Activated naive CD4-positive, alpha-beta T cell treated with anti-CD3 and anti-CD28 coated beads, Interleukin-2, amount 50 U/mL, for 72 hours (primary cell): ENCODE measurements around the gene PDCD4. TPM values are rescaled to one million over a fixed set of nuclear protein-coding genes. Genes with fewer than 3 reads are reported as not detected.
A peak's percentile ranks its signal among the peaks of the same experiment; 100 is the strongest.
"Not testable (repeated sequence)": the region's sequence is repeated elsewhere in the genome, so short reads cannot be mapped to it uniquely, and the experiment has no call there.

ENCODE experiments used
- ATAC-seq, 2 donors: fragments of 150-1000 bp; cut with Tn5 transposase; 2 replicates each; pipeline ENCODE4 v1.10.0; 2021; ENCODE audit warnings: mild to moderate bottlenecking in 2 of 2, moderate library complexity in 2 of 2
- DNase-seq, 2 donors: peaks; one replicate each; pipeline ENCODE4 v3.0.0; 2021 to 2022; ENCODE audit warnings: low spot score in 2 of 2
- H3K27ac Mint-ChIP-seq, 2 donors: one replicate each; pipeline ENCODE4 v1.8.0; 2022; ENCODE audit warnings: mild to moderate bottlenecking in 2 of 2, mixed read lengths in 2 of 2
- H3K36me3 Mint-ChIP-seq, 2 donors: one replicate each; pipeline ENCODE4 v1.8.0; 2022; ENCODE audit warnings: mixed read lengths in 2 of 2
- H3K9me3 Mint-ChIP-seq, 2 donors: one replicate each; pipeline ENCODE4 v1.8.0; 2022; ENCODE audit warnings: mixed read lengths in 2 of 2
- total RNA-seq, 2 donors: library from RNA; stranded (reverse); gene quantifications; one replicate each; pipeline ENCODE4 v1.2.3, GENCODE V29; 2022

Gene PDCD4
- total RNA-seq, 2 donors from 2014 or later = 94.9 to 159 TPM

GRCh38 chr10:110865809-110866482 is 5.8 kb upstream of the PDCD4 start:
- peak overlapping the region in 1 of 2 donors; percentile 96 for H3K27ac Mint-ChIP-seq
- H3K9me3 Mint-ChIP-seq = peaks cover 0 to 19% of the 10 kb centered on the region in 2 donors
- ATAC-seq (peak in 1 of 2 donors; percentile 4), DNase-seq (no peak)
- peaks cover 16 to 21% of the 10 kb centered on the region in 2 donors for H3K36me3 Mint-ChIP-seq

GRCh38 chr10:110867011-110867806 is 4.5 kb upstream of the PDCD4 start:
- not testable (repeated sequence) for ATAC-seq, DNase-seq
- H3K9me3 Mint-ChIP-seq = peaks cover 0 to 19% of the 10 kb centered on the region in 2 donors

GRCh38 chr10:110867807-110868465 is 3.8 kb upstream of the PDCD4 start:
- Mint-ChIP-seq H3K9me3 (peaks cover 0 to 16% of the 10 kb centered on the region in 2 donors), H3K36me3 (peaks cover 11 to 27% of the 10 kb centered on the region in 2 donors), H3K27ac (peak overlapping the region; percentile 72 to 93)
- ATAC-seq (no peak), DNase-seq (no peak)

More at GRCh38 chr10:110867011-110867806, 4.5 kb upstream of the PDCD4 start:
- peak overlapping the region; percentile 72 to 93 for H3K27ac Mint-ChIP-seq
- H3K36me3 Mint-ChIP-seq = peaks cover 11 to 27% of the 10 kb centered on the region in 2 donors

- peaks cover 12 to 27% of the 10 kb centered on the region in 2 donors for H3K36me3 Mint-ChIP-seq
- DNase-seq (no peak), ATAC-seq (no peak)
- H3K27ac Mint-ChIP-seq = peak overlapping the region; percentile 81 to 93
- peaks cover 0 to 9% of the 10 kb centered on the region in 2 donors for H3K9me3 Mint-ChIP-seq
Measured at GRCh38 chr10:110868981-110869380, 2.7 kb upstream of the PDCD4 start.

- ATAC-seq (no peak), DNase-seq (no peak)
- H3K27ac Mint-ChIP-seq = peak overlapping the region; percentile 93 to 94
Measured at GRCh38 chr10:110870823-110871297, 868 bp upstream of the PDCD4 start.

GRCh38 chr10:110872145-110872983 is 636 bp downstream of the PDCD4 start:
- H3K9me3 Mint-ChIP-seq = peaks cover 0 to 9% of the 10 kb centered on the region in 2 donors
- ATAC-seq = peak; percentile 75 to 79
- peak; percentile 64 to 74 for DNase-seq
- H3K36me3 Mint-ChIP-seq = peaks cover 9 to 22% of the 10 kb centered on the region in 2 donors
- peak overlapping the region; percentile 93 to 97 for H3K27ac Mint-ChIP-seq

More at GRCh38 chr10:110870823-110871297, 868 bp upstream of the PDCD4 start:
- H3K9me3 Mint-ChIP-seq = peaks cover 0 to 9% of the 10 kb centered on the region in 2 donors
- peaks cover 9 to 22% of the 10 kb centered on the region in 2 donors for H3K36me3 Mint-ChIP-seq

GRCh38 chr10:110872984-110873923 is 1.5 kb downstream of the PDCD4 start:
- ATAC-seq (no peak), DNase-seq (no peak)
- peaks cover 15 to 22% of the 10 kb centered on the region in 2 donors for H3K36me3 Mint-ChIP-seq
- H3K27ac Mint-ChIP-seq = peak overlapping the region; percentile 93 to 97
- peaks cover 0 to 9% of the 10 kb centered on the region in 2 donors for H3K9me3 Mint-ChIP-seq

- Mint-ChIP-seq H3K36me3 (peaks cover 15 to 22% of the 10 kb centered on the region in 2 donors), H3K9me3 (peaks cover 0 to 9% of the 10 kb centered on the region in 2 donors), H3K27ac (peak overlapping the region; percentile 13 to 93)
- DNase-seq (no peak), ATAC-seq (no peak)
Measured at GRCh38 chr10:110873951-110874350, 2.2 kb downstream of the PDCD4 start.

GRCh38 chr10:110876000-110876399 is 4.3 kb downstream of the PDCD4 start:
- Mint-ChIP-seq H3K27ac (no peak overlapping the region), H3K36me3 (peaks cover 7 to 16% of the 10 kb centered on the region in 2 donors), H3K9me3 (no peaks in the 10 kb centered on the region)
- ATAC-seq (no peak), DNase-seq (no peak)

GRCh38 chr10:110876788-110877187 is 5.1 kb downstream of the PDCD4 start:
- ATAC-seq = no peak
- H3K36me3 Mint-ChIP-seq = peaks cover 2 to 20% of the 10 kb centered on the region in 2 donors
- no peak for DNase-seq
- no peak overlapping the region for H3K27ac Mint-ChIP-seq
- H3K9me3 Mint-ChIP-seq = no peaks in the 10 kb centered on the region

GRCh38 chr10:110880012-110880411 is 8.3 kb downstream of the PDCD4 start:
- peak; percentile 44 to 78 for ATAC-seq
- H3K27ac Mint-ChIP-seq = peak overlapping the region; percentile 15 to 28
- H3K36me3 Mint-ChIP-seq = peaks cover 5 to 32% of the 10 kb centered on the region in 2 donors

GRCh38 chr10:110881247-110881646 is 9.5 kb downstream of the PDCD4 start:
- Mint-ChIP-seq H3K9me3 (no peaks in the 10 kb centered on the region), H3K36me3 (peaks cover 5 to 35% of the 10 kb centered on the region in 2 donors), H3K27ac (peak overlapping the region in 1 of 2 donors; percentile 48)
- no peak for ATAC-seq
- DNase-seq = no peak

More at GRCh38 chr10:110880012-110880411, 8.3 kb downstream of the PDCD4 start:
- H3K9me3 Mint-ChIP-seq = no peaks in the 10 kb centered on the region
- DNase-seq = no peak

GRCh38 chr10:110881905-110882304 is 10.2 kb downstream of the PDCD4 start:
- ATAC-seq = no peak
- H3K9me3 Mint-ChIP-seq = no peaks in the 10 kb centered on the region
- peaks cover 5 to 35% of the 10 kb centered on the region in 2 donors for H3K36me3 Mint-ChIP-seq
- DNase-seq = no peak
- no peak overlapping the region for H3K27ac Mint-ChIP-seq

GRCh38 chr10:110883924-110884323 is 12.2 kb downstream of the PDCD4 start:
- peak; percentile 54 to 70 for ATAC-seq
- no peak for DNase-seq
- peaks cover 5 to 34% of the 10 kb centered on the region in 2 donors for H3K36me3 Mint-ChIP-seq
- H3K27ac Mint-ChIP-seq = peak overlapping the region in 1 of 2 donors; percentile 34
- no peaks in the 10 kb centered on the region for H3K9me3 Mint-ChIP-seq
